A673 (cell line): Measurements from ENCODE around the gene ZSCAN12. TPM values are rescaled to one million over a fixed set of nuclear protein-coding genes. Genes with fewer than 3 reads are reported as not detected.

Source experiments
- BruUV-seq: library from RNA; stranded (reverse); fragments of 400-500 nt; replicated peaks from 2 replicates; lab custom pipeline; 2021; lab: Mats Ljungman, UMichigan
- CTCF ChIA-PET: fragments of 300-600 bp; sonication (Branson Sonifier 250); formaldehyde crosslinking; loops from one replicate; lab custom pipeline; 2022; ENCODE audit warnings: antibody characterized with exemption; lab: Charles Lee
- POLR2A ChIA-PET: fragments of 300-600 bp; sonication (Branson Sonifier 250); formaldehyde crosslinking; loops from one replicate; lab custom pipeline; 2022; ENCODE audit warnings: antibody characterized with exemption; ENCODE audit not compliant: low non-redundant PET; lab: Charles Lee
- DNase-seq: peaks from one replicate; pipeline ENCODE4 v3.0.0-alpha.2; 2015; ENCODE audit warnings: low spot score
- H3K27ac ChIP-seq: fragments of 200-600 bp; sonication (generic); 2 replicates; pipeline ENCODE4 v1.5.1; 2016; ENCODE audit warnings: mixed run types, low read depth, mild to moderate bottlenecking, mixed read lengths, antibody characterized with exemption, low read length; ENCODE audit not compliant: poor library complexity, severe bottlenecking
- H3K27me3 ChIP-seq: fragments of 200-600 bp; sonication (generic); replicated peaks from 2 replicates; pipeline ENCODE4 v1.6.1; 2017; ENCODE audit warnings: mixed run types, low read depth, mild to moderate bottlenecking, mixed read lengths, antibody characterized with exemption, low read length; ENCODE audit not compliant: insufficient read depth, poor library complexity
- H3K36me3 ChIP-seq: fragments of 200-600 bp; sonication (generic); 2 replicates; pipeline ENCODE4 v1.6.1; 2016; ENCODE audit warnings: mixed run types, mild to moderate bottlenecking, mixed read lengths, antibody characterized with exemption, low read length; ENCODE audit not compliant: insufficient read depth, poor library complexity, severe bottlenecking
- H3K4me1 ChIP-seq: fragments of 200-600 bp; sonication (generic); 2 replicates; pipeline ENCODE4 v1.6.1; 2017; ENCODE audit warnings: mixed run types, mild to moderate bottlenecking, mixed read lengths, antibody characterized with exemption, low read length; ENCODE audit not compliant: insufficient read depth, poor library complexity, severe bottlenecking
- H3K4me3 ChIP-seq: fragments of 200-600 bp; sonication (generic); 2 replicates; pipeline ENCODE4 v1.5.1; 2016; ENCODE audit warnings: low read depth, mixed run types, mild to moderate bottlenecking, mixed read lengths, low read length; ENCODE audit not compliant: poor library complexity, severe bottlenecking
- H3K9me3 ChIP-seq: fragments of 200-600 bp; sonication (generic); 2 replicates; pipeline ENCODE4 v1.6.1; 2016; ENCODE audit warnings: mixed run types, low read depth, mild to moderate bottlenecking, mixed read lengths, antibody characterized with exemption, low read length; ENCODE audit not compliant: poor library complexity, severe bottlenecking
- EZH2 ChIP-seq: fragments of 200-600 bp; sonication (generic); IDR thresholded peaks from 2 replicates; pipeline ENCODE4 v1.6.1; 2017; ENCODE audit warnings: borderline replicate concordance, low read depth, mild to moderate bottlenecking, mixed read lengths, antibody characterized with exemption, low read length; ENCODE audit not compliant: poor library complexity, severe bottlenecking
- intact Hi-C: fragments of 100-400 bp; cut with micrococcal nuclease; formaldehyde crosslinking; loops from one replicate; pipeline ENCODE4 v1.10.0; 2022; ENCODE audit not compliant: unreplicated experiment
- total RNA-seq: library from RNA; stranded (reverse); gene quantifications from 2 replicates; pipeline ENCODE4 v1.2.3, GENCODE V29; 2021
- TF ChIP-seq, protein P1 (sequence below): fragments of 300-800, 200-600 bp; sonication (generic); conservative IDR thresholded peaks from 2 replicates; pipeline ENCODE4 v1.5.1; 2017; ENCODE audit warnings: low read depth, mild to moderate bottlenecking, antibody characterized with exemption, low read length, moderate library complexity, mixed read lengths

ZSCAN12 gene
- total RNA-seq, 1 experiment from 2014 or later: 13.1 TPM

DNA sequence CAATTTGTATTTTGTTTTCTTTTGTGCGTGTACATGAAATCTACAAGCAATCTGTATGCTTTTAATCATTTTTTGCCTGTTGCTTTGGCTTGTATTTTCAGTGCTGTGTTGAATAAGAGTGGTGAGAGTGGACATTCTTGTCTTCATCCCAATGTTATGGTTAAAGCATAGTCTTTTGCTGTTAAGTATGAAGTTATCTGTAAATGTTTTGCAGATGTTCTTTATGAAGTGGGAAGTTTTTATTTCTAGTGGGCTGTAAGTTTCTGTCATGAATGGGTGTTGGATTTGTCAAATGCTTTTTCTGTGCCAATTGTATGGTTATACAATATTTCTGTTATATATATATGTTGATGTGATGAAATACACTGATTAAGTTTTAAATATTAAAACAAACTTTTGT is 25.6 kb downstream of the ZSCAN12 start:
- ChIA-PET POLR2A (no interaction called here), CTCF (no interaction called here)
- Histone ChIP-seq H3K4me3 (no peak overlapping the region), H3K4me1 (no peaks in the 10 kb centered on the region), H3K27me3 (no peaks in the 10 kb centered on the region), H3K36me3 (peaks cover 7% of the 10 kb centered on the region), H3K27ac (no peak overlapping the region), H3K9me3 (no peaks in the 10 kb centered on the region)
- no TSS peak for BruUV-seq
- intact Hi-C loops: no loop called here
- no peak for DNase-seq
- TF ChIP-seq, protein P1, sequence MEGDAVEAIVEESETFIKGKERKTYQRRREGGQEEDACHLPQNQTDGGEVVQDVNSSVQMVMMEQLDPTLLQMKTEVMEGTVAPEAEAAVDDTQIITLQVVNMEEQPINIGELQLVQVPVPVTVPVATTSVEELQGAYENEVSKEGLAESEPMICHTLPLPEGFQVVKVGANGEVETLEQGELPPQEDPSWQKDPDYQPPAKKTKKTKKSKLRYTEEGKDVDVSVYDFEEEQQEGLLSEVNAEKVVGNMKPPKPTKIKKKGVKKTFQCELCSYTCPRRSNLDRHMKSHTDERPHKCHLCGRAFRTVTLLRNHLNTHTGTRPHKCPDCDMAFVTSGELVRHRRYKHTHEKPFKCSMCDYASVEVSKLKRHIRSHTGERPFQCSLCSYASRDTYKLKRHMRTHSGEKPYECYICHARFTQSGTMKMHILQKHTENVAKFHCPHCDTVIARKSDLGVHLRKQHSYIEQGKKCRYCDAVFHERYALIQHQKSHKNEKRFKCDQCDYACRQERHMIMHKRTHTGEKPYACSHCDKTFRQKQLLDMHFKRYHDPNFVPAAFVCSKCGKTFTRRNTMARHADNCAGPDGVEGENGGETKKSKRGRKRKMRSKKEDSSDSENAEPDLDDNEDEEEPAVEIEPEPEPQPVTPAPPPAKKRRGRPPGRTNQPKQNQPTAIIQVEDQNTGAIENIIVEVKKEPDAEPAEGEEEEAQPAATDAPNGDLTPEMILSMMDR: no peak
- no peak for TF ChIP-seq EZH2

DNA sequence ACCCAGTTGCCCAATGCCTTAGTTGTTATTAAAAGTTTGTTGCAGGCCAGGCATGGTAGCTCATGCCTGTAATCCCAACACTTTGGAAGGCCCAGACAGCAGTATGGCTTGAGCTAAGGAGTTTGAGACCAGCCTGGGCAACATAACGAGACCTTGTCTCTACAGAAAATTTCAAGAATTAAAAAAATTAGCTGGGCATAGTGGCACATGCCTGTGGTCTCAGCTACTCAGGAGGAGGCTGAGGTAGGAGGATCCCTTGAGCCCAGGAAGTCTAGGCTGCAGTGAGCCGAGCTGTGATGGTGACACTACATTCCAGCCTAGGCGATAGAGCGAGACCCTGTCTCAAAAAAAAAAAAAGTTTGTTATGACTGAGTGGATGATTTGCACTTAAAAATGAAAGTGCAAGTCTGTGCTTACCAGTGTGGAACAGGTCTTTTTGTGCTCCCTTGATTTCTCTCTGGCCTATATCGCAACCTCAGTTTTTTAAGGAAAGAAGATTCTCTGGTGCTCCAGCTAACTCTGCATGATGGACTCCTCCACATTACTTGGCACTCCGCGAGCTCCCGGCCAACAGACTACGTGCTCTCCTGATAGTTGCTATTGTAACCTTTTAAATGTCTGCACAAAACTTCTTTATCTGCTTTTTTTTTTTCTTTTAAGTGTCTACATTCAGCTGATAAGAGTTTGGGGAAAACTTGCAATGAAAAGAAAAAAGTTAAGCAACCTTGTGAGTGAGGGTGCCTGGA is 27.7 kb downstream of the ZSCAN12 start:
- intact Hi-C loops: no loop called here
- ChIA-PET CTCF (no interaction called here), POLR2A (interaction anchor here (0.6 kb wide), 1 partner anchor 13 kb away, joined by 7 read pairs; no protein-coding TSS in a partner anchor)
- no TSS peak for BruUV-seq
- Histone ChIP-seq H3K36me3 (no peaks in the 10 kb centered on the region), H3K27me3 (no peaks in the 10 kb centered on the region), H3K27ac (no peak overlapping the region), H3K4me1 (no peaks in the 10 kb centered on the region), H3K4me3 (no peak overlapping the region), H3K9me3 (no peaks in the 10 kb centered on the region)
- no peak for DNase-seq
- TF ChIP-seq, protein P1: no peak
- no peak for TF ChIP-seq EZH2

DNA sequence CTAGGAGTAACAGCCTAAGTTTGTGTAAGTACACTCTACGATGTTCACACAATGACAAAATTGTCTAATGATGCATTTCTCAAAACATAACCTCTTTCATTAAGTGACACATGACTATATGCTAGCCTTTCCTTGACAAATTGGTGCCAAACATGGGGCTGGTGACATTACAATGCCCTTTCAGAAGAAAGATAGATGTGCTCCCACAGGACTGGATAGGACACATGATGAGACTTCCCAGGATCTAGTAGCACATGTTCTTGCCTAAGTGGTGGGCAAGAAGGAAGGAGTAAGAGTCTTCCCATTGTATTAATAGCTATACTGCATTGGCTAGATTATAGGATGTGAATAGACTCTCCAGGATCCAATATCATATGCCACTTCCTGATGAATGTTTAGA is 28.3 kb downstream of the ZSCAN12 start:
- no peak for TF ChIP-seq EZH2
- TF ChIP-seq, protein P1: no peak
- no peak for DNase-seq
- ChIA-PET POLR2A (no interaction called here), CTCF (no interaction called here)
- H3K36me3 ChIP-seq: no peaks in the 10 kb centered on the region
- no TSS peak for BruUV-seq
- H3K4me1 ChIP-seq: no peaks in the 10 kb centered on the region
- no peak overlapping the region for H3K4me3 ChIP-seq
- H3K27ac ChIP-seq: no peak overlapping the region
- no peaks in the 10 kb centered on the region for H3K9me3 ChIP-seq
- intact Hi-C loops: no loop called here
- no peaks in the 10 kb centered on the region for H3K27me3 ChIP-seq
